ENCODE measurements around the gene PCK2.

DNA sequence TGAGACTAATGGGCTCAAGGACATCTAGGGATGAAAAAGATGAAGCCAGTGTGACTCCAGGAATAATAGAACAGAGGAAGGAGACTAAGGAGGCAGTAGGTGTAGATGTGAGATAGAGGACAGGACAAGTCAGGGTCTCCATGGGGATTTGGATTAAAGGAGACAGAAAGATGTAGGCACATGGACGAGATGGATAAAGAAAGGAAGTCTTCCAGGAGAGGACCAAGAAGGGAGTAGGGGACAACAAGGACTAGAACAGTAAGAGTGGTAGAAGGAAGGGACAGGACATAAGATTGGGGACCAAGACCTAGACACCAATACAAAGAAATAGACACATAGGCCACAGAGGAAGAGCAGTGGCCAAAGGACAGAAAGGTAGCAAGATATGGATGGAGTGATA is 7.1 kb upstream of the PCK2 start:
- TF ChIP-seq CTCF (IDR thresholded peaks at IDR 0.05; ENCODE audit: low read length) = no peak
- no peak for TF ChIP-seq EZH2phosphoT487 (IDR thresholded peaks at IDR 0.05; ENCODE audit: low read length)
